Activated CD4-positive, CD25-positive, alpha-beta regulatory T cell treated with anti-CD3 and anti-CD28 coated beads, Interleukin-2, amount 50 U/mL, for 16 hours (primary cell): ENCODE data around the gene EPC1.
A peak's percentile ranks its signal among the peaks of the same experiment; 100 is the strongest.
"Not testable (repeated sequence)": the region's sequence is repeated elsewhere in the genome, so short reads cannot be mapped to it uniquely, and the experiment has no call there.

Experiments used
- DNase-seq: peaks from one replicate; pipeline ENCODE4 v3.0.0-alpha.2; 2020; ENCODE audit warnings: low read depth, low spot score

The EPC1 gene

GRCh38 chr10:32279795-32280194 is 67.2 kb downstream of the EPC1 start:
- DNase-seq, result no peak

- DNase-seq, result no peak
These were observed 73.6 kb downstream of the EPC1 start for GRCh38 chr10:32273336-32273735.

GRCh38 chr10:32271617-32272016 is 75.3 kb downstream of the EPC1 start:
- DNase-seq, result no peak

DNA sequence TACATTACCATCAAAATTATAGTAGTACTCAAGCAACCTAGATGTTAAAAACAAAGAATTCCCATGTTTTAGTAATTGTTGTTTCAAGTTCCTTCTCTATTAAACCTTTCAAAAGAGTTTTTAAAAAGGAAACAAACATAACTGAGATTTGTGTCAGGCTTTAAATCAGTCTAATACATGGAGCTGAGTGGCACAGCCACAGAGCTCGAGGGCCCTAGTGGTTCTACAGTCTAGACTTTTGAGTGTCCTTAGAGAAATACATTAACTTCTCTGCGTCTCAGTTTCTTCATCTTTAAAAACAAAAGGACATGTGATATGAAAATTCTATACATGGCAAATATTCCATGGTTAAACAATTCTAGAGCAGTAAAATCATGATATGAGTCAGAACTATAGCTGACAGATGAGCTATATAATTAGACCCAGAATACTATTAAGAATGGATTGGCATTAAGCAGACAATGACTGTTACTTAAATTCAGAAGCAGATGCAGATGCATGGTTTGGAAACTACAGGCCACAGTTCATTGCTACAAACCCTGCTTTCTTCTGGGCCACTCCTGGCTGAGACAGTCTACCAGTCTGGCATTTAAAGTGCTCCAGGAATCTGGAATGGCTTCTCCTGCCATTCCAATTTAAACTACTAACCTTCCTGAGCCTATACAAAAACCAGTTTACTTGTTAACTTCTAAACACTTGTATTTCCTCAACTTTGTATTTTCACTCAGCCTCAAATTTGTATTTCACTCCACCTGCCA is 77.4 kb downstream of the EPC1 start:
- no peak for DNase-seq

DNA sequence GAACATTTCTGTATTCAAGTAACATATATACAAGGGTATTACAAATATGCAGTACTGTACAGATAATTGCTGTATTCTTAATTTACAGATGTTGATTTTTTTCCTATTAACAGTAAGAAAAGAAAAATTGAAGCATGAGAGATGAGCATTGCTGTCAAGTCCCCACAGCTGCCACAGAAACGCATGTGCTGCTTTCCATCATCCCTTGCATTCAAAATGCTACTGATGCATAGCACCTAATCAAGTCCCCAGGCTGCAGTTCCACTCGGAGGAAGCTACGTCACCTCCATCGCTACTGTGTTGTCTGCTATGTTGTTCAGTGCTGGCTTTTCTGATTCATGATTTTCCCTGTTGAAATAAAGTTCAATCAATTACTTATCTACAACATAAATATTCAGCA is 78.2 kb downstream of the EPC1 start:
- DNase-seq, result no peak

DNA sequence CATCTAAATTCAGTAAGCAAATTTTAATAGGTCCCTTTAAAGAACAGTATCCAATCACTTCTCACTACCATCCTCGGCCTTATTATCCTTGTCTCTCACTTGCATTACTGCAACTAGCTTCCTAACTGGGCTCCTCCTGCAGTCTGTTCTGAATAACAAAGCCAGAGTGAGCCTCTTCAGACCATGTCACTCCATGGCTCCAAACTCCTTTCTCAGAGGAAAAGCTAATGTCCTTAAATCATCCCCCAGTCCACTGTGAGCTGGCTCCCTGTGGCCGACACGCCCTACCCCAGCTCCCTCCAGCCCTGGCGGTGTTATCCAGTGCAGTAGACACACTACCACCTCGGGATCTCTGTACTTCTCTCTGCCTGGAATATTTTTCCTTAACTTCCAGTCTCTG is 80.0 kb downstream of the EPC1 start:
- DNase-seq, result no peak

DNA sequence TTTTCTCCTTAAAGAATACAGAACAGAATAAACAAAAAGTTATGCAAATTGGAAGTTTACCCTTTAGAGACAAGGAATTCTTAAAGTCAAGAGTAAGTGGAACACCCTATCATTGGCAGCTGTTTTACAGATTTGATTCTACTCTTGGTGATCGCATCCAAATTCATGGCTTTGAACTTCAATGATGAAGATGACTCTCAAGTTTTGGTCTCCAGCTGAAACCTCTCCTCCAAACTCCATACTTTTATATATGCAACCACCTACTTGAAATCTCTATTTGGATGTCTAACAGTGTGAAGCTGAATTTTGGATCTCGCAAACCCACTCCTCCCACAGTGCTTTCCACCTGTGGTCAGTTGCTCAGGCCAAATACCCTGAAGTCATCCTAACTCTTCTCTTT is 80.4 kb downstream of the EPC1 start:
- DNase-seq, result no peak

DNA sequence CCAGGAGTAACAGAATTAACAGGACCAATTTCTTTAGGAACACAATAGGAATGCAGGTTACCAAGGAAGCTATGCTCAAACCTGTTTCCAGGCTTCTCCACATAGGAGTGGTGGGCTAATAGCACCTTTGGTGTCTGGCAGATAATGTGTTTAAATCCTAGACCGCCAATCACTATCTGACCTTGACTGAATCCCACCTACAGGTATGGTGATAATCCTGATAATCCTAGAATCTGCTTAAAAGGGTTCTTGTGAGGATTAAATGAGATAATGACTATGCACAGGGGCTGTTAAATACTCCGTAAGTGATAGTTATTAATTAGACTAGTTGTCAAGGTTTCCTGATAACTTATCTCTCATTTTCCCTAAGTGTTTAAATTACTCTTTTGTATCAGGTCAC is 81.2 kb downstream of the EPC1 start:
- DNase-seq, result no peak

- DNase-seq, result no peak
These were observed 83.7 kb downstream of the EPC1 start for GRCh38 chr10:32263300-32263699.

- DNase-seq, result no peak
These were observed 87.4 kb downstream of the EPC1 start for GRCh38 chr10:32259551-32259950.

GRCh38 chr10:32256613-32257437 is 90.1 kb downstream of the EPC1 start:
- peak; percentile 55 for DNase-seq

DNA sequence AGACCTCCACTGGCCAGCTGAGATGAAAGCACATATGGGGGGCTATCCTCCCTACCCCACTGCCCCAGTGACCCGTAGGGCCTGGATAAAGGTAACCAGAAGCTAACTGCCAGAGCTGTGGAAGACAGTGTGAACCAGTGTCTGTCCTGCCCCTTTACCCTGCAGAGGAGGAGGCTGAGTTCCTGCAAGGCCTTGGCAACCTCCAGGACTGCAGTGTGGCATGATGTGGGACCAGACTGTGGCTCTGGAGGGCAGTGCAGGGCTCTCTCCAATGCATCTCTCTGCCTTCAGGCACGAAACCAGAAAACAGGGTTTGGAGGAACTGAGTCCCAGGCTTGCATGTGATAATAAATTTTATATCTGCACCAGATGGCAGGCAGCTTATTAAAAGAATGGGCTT is 93.1 kb downstream of the EPC1 start:
- DNase-seq, result no peak

GRCh38 chr10:32253276-32253675 is 93.7 kb downstream of the EPC1 start:
- no peak for DNase-seq

- not testable (repeated sequence) for DNase-seq
These were observed 96.5 kb downstream of the EPC1 start for GRCh38 chr10:32250489-32250888.

- DNase-seq, result no peak
These were observed 100.3 kb downstream of the EPC1 start for GRCh38 chr10:32246685-32247084.

- DNase-seq, result no peak
These were observed 101.2 kb downstream of the EPC1 start for GRCh38 chr10:32245760-32246159.

GRCh38 chr10:32244421-32245207 is 102.3 kb downstream of the EPC1 start:
- DNase-seq, result no peak

DNA sequence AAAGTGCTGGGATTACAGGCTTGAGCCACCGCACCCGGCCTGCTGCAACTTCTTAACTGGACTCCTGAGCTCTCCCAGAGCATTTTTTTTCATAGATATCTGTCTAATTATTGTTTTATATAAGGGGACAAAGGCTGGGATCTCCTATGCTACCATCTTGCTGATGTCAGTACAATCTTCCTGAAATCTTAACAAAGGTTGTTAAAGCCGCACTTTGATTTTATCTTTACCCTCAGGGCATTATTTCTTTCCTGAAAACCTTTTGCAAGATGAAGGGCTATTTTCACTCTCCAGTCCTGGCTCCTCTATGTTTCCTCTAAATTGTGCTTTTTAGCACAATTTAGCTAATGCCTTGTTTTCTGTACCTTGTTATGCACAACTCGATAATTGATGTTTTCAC is 102.9 kb downstream of the EPC1 start:
- no peak for DNase-seq

DNA sequence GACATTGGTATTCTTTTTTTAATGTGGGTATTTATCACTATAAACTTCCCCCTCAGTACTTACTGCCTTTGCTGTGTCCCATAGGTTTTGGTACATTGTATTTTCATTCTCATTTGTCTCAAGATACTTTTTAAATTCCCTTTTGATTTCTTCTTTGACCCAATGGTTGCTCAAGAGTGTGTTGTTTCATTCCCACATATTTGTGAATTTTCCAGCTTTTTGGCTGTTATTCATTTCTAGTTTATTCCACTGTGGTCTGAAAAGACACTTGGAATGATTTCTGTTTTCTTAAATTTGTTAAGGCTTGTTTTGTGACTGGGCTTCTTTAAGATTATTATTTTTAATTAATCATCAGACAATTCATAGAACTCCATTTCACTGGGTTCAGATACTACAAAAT is 105.0 kb downstream of the EPC1 start:
- no peak for DNase-seq

- DNase-seq, result no peak
These were observed 106.5 kb downstream of the EPC1 start for GRCh38 chr10:32240471-32240870.

DNA sequence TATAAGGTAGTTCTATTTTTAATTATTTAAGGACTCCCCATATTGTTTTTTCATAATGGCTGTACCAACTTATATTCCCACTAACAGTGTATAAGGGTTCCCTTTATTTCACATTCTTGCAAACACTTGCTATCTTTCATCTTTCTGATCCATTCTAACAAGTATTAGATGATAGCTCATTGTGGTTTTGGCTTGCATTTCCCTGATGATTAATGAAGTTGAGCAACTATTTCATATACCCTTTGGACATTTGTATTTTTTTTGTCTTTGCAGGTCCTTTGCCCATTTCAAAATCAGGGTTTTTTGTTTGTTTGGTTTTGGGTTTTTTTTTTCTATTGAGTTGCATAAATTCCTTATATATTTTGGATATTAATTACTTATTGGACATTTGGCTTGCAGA is 107.2 kb downstream of the EPC1 start:
- DNase-seq, result no peak

GRCh38 chr10:32237644-32238345 is 109.2 kb downstream of the EPC1 start:
- no peak for DNase-seq
